Endothelial cell of umbilical vein (primary cell): ENCODE data around the gene RAB11B. TPM values are rescaled to one million over a fixed set of nuclear protein-coding genes. Genes with fewer than 3 reads are reported as not detected.

ENCODE experiments used
- BruUV-seq: library from RNA; stranded (reverse); fragments of 400-500 nt; replicated peaks from 2 replicates; lab custom pipeline; 2021; lab: Mats Ljungman, UMichigan
- CTCF ChIA-PET: fragments of 300-600, 350-600 bp; sonication (Branson Sonifier 250); formaldehyde crosslinking; loops from one replicate; lab custom pipeline; 2021; ENCODE audit warnings: antibody characterized with exemption, inconsistent platforms; lab: Charles Lee
- POLR2A ChIA-PET: fragments of 300-600, 350-600 bp; sonication (Branson Sonifier 250); formaldehyde crosslinking; loops from one replicate; lab custom pipeline; 2021; ENCODE audit warnings: antibody characterized with exemption, inconsistent platforms; lab: Charles Lee
- DNase-seq: peaks from one replicate; pipeline ENCODE4 v3.0.0-alpha.2; 2011; ENCODE audit warnings: low read depth, low spot score
- FAIRE-seq: peaks from 2 replicates; lab custom pipeline; 2011; peaks lifted over from hg19 to GRCh38; lab: Jason Lieb, UNC
- H2AFZ ChIP-seq: 2 replicates; pipeline ENCODE4 v1.6.0; 2012; ENCODE audit warnings: low read depth, low read length, control low read depth, inconsistent platforms
- H3K27ac ChIP-seq: 2 replicates; pipeline ENCODE4 v1.5.1; 2011; ENCODE audit warnings: low read depth, mild to moderate bottlenecking, control low read depth, low read length, moderate library complexity; ENCODE audit not compliant: insufficient read depth
- H3K27me3 ChIP-seq, 2 experiments: 2 replicates each; pipeline versions ENCODE4 v1.6.0 to v1.6.1; 2011; ENCODE audit warnings: low read length in 2 of 2, mixed read lengths in 1 of 2; ENCODE audit not compliant: control insufficient read depth in 2 of 2, insufficient read depth in 2 of 2
- H3K36me3 ChIP-seq, 2 experiments: 2 replicates in 1 of 2; 3 replicates in 1 of 2; pipeline ENCODE4 v1.5.1; 2011; ENCODE audit warnings: low read length in 2 of 2, mild to moderate bottlenecking in 1 of 2, moderate library complexity in 1 of 2; ENCODE audit not compliant: control insufficient read depth in 2 of 2, insufficient read depth in 2 of 2; ENCODE audit errors: extremely low read depth in 1 of 2
- H3K4me1 ChIP-seq: 3 replicates; pipeline ENCODE4 v1.5.1; 2011; ENCODE audit warnings: mild to moderate bottlenecking, low read length; ENCODE audit not compliant: control insufficient read depth, insufficient read depth; ENCODE audit errors: extremely low read depth
- H3K4me2 ChIP-seq: 2 replicates; pipeline ENCODE4 v1.6.1; 2011; ENCODE audit warnings: low read length, control low read depth, mixed read lengths; ENCODE audit not compliant: insufficient read depth
- H3K4me3 ChIP-seq, 3 experiments: fragments of 200-600 bp in 1 of 3; sonication (generic), shearing (Covaris generic) in 1 of 3; replicated peaks in 1 of 3; 2 replicates each; pipeline ENCODE4 v1.5.1; 2011 to 2016; ENCODE audit warnings: control low read depth in 3 of 3, low read length in 3 of 3, mild to moderate bottlenecking in 2 of 3, inconsistent platforms in 1 of 3, low read depth in 1 of 3, moderate library complexity in 1 of 3; ENCODE audit not compliant: insufficient read depth in 1 of 3
- H3K79me2 ChIP-seq: 2 replicates; pipeline ENCODE4 v1.6.0; 2012; ENCODE audit warnings: low read length, inconsistent platforms; ENCODE audit not compliant: control insufficient read depth, insufficient read depth
- H3K9ac ChIP-seq: replicated peaks from 2 replicates; pipeline ENCODE3; 2011; ENCODE audit warnings: low read length, control low read depth; ENCODE audit not compliant: insufficient read depth; ENCODE audit errors: extremely low read depth
- H3K9me1 ChIP-seq: replicated peaks from 3 replicates; pipeline ENCODE4 v1.6.0; 2011; ENCODE audit warnings: mild to moderate bottlenecking, low read length; ENCODE audit not compliant: control insufficient read depth, insufficient read depth; ENCODE audit errors: extremely low read depth
- H3K9me3 ChIP-seq: replicated peaks from 2 replicates; pipeline ENCODE4 v1.5.1; 2012; ENCODE audit warnings: low read length, inconsistent platforms; ENCODE audit not compliant: control insufficient read depth, insufficient read depth
- H4K20me1 ChIP-seq: replicated peaks from 2 replicates; pipeline ENCODE3; 2011; ENCODE audit warnings: mild to moderate bottlenecking, low read length; ENCODE audit not compliant: control insufficient read depth, insufficient read depth; ENCODE audit errors: extremely low read depth
- CTCF ChIP-seq, 2 donors: IDR thresholded peaks; 1 replicate in 1 of 2; 2 replicates in 1 of 2; pipeline ENCODE4 v1.5.1; 2011; ENCODE audit warnings: low read length in 2 of 2, mild to moderate bottlenecking in 2 of 2, moderate library complexity in 2 of 2, control low read depth in 1 of 2, inconsistent platforms in 1 of 2, low read depth in 1 of 2; ENCODE audit not compliant: insufficient read depth in 1 of 2; ENCODE audit errors: extremely low read depth in 1 of 2
- EZH2 ChIP-seq: IDR thresholded peaks from 2 replicates; pipeline ENCODE4 v1.6.1; 2012; ENCODE audit warnings: borderline replicate concordance, low read depth, mild to moderate bottlenecking, moderate library complexity, low read length, inconsistent platforms; ENCODE audit not compliant: severe bottlenecking
- FOS ChIP-seq: IDR thresholded peaks from 2 replicates; pipeline ENCODE4 v1.6.1; 2011; ENCODE audit warnings: mild to moderate bottlenecking, low read length, moderate library complexity, borderline replicate concordance; ENCODE audit not compliant: insufficient read depth
- GATA2 ChIP-seq: IDR thresholded peaks from 2 replicates; pipeline ENCODE4 v1.7.0; 2011; ENCODE audit warnings: low read depth, mild to moderate bottlenecking, moderate library complexity, mixed read lengths, low read length; ENCODE audit not compliant: insufficient read length, insufficient read depth
- JUN ChIP-seq: IDR thresholded peaks from 2 replicates; pipeline ENCODE4 v1.6.1; 2011; ENCODE audit warnings: borderline replicate concordance, low read depth; ENCODE audit not compliant: insufficient read length, insufficient read depth
- MAX ChIP-seq: IDR thresholded peaks from 2 replicates; pipeline ENCODE4 v1.6.1; 2011; ENCODE audit not compliant: insufficient read depth, insufficient read length
- MYC ChIP-seq: IDR thresholded peaks from one replicate; pipeline ENCODE4 v1.6.1; 2011; ENCODE audit warnings: mild to moderate bottlenecking, low read depth, low read length
- POLR2AphosphoS5 ChIP-seq: IDR thresholded peaks from 2 replicates; pipeline ENCODE4 v1.6.1; 2012; ENCODE audit warnings: low read depth, mild to moderate bottlenecking, control low read depth, low read length, moderate library complexity; ENCODE audit not compliant: insufficient read depth
- dilution Hi-C: fragments of 300-500 bp; cut with MboI; formaldehyde crosslinking; loops from one replicate; pipeline ENCODE4 v1.15.0; 2019; ENCODE audit warnings: low sequenced_read_pairs; ENCODE audit not compliant: extremely low pct_ligation_motif_present
- intact Hi-C: fragments of 100-400 bp; cut with micrococcal nuclease; formaldehyde crosslinking; loops from one replicate; pipeline ENCODE4 v1.10.0; 2022
- microRNA-seq: library from miRNA; unstranded; fragments of <30 nt; microRNA quantifications from one replicate; pipeline ENCODE4 v1.2.0, GENCODE V29; 2021; ENCODE audit warnings: borderline number of aligned reads, borderline replicate concordance
- polyA plus RNA-seq, 4 experiments: library from polyadenylated mRNA; depleted of rRNA in 3 of 4; stranded (reverse) in 3 of 4; unstranded in 1 of 4; fragments of >200 nt; gene quantifications; 2 replicates each; pipeline versions ENCODE4 v1.2.1 to v1.2.3, GENCODE V29; 2011 to 2012; ENCODE audit warnings: missing spikeins in 1 of 4
- small RNA-seq: library from RNA; depleted of rRNA; stranded (forward); fragments of <200 nt; gene quantifications from one replicate; pipeline ENCODE3, GENCODE V24; 2012; ENCODE audit warnings: low replicate concordance, low read depth; ENCODE audit not compliant: insufficient read depth, insufficient read length
- total RNA-seq: library from RNA; stranded (reverse); gene quantifications from 2 replicates; pipeline ENCODE4 v1.2.3, GENCODE V29; 2021

RAB11B gene
- total and polyA plus RNA-seq, 2 donors (not counting 3 experiments of a cell fraction or from before 2014, with no cell fraction given), result 74.1 to 99.8 TPM

- Histone ChIP-seq H4K20me1 (peaks cover 38% of the 10 kb centered on the region), H3K9me3 (no peaks in the 10 kb centered on the region), H3K4me1 (peaks cover 36% of the 10 kb centered on the region), H2AFZ (no peak overlapping the region), H3K79me2 (peaks cover 98% of the 10 kb centered on the region), H3K4me3 (no peak overlapping the region), H3K36me3 (peaks cover 18 to 21% of the 10 kb centered on the region in 2 experiments), H3K9ac (no peak overlapping the region), H3K9me1 (no peaks in the 10 kb centered on the region), H3K27me3 (no peaks in the 10 kb centered on the region), H3K4me2 (no peak overlapping the region), H3K27ac (no peak overlapping the region)
- ChIA-PET CTCF (interaction anchor here (3.0 kb wide), 1 partner anchor 41 kb away, joined by 13 read pairs; the partner anchor contains the start of gene MARCHF2), POLR2A (no interaction called here)
- dilution Hi-C loops (no loop called here), intact Hi-C loops (no loop called here)
- no peak for FAIRE-seq
- TF ChIP-seq CTCF (IDR thresholded peaks at IDR 0.05; ENCODE audit: extremely low read depth in 1 of 2, insufficient read depth in 1 of 2, low read depth in 1 of 2, low read length in 2 of 2) (no peak), MAX (no peak), JUN (no peak), EZH2 (no peak), GATA2 (no peak), MYC (no peak), POLR2AphosphoS5 (no peak), FOS (no peak)
- no TSS peak for BruUV-seq
- DNase-seq, result no peak
Measured at GRCh38 chr19:8453616-8454015, 63.5 kb downstream of the RAB11B start.

Small RNA genes lying within 50 kb of the gene (microRNA-seq; reads per million reads assigned to microRNA genes)
- not detected for gene MIR4999

Small RNA genes lying within 50 kb of the gene (small RNA-seq; reads per million reads assigned to genes)
- not detected for gene MIR4999

Other genes with a start within 250 kb of the RAB11B start
- gene FBN3, start 240.8 kb upstream of the RAB11B start, total RNA-seq, result not detected in 2 replicates
- not detected in 2 replicates for gene FBN3, start 240.8 kb upstream of the RAB11B start, polyA plus RNA-seq
- gene CERS4, start 181.0 kb upstream of the RAB11B start, total RNA-seq, result 2.5 and 4.9 TPM in 2 replicates
- gene CERS4, start 181.0 kb upstream of the RAB11B start, polyA plus RNA-seq, result 7.7 and 9.9 TPM in 2 replicates
- gene CD320, start 82.0 kb upstream of the RAB11B start, total RNA-seq, result 84.9 and 86.7 TPM in 2 replicates
- gene CD320, start 82.0 kb upstream of the RAB11B start, polyA plus RNA-seq, result 190 and 255 TPM in 2 replicates
- gene NDUFA7, start 69.0 kb upstream of the RAB11B start, total RNA-seq, result 60.2 and 62.0 TPM in 2 replicates
- gene NDUFA7, start 69.0 kb upstream of the RAB11B start, polyA plus RNA-seq, result 169 and 196 TPM in 2 replicates
- gene RPS28, start 68.9 kb upstream of the RAB11B start, total RNA-seq, result 1,555 and 1,664 TPM in 2 replicates
- gene RPS28, start 68.9 kb upstream of the RAB11B start, polyA plus RNA-seq, result 865 and 990 TPM in 2 replicates
- gene KANK3, start 47.1 kb upstream of the RAB11B start, total RNA-seq, result 26.3 and 30.0 TPM in 2 replicates
- 22.1 and 25.0 TPM in 2 replicates for gene KANK3, start 47.1 kb upstream of the RAB11B start, polyA plus RNA-seq
- gene ANGPTL4, start 26.2 kb upstream of the RAB11B start, total RNA-seq, result 3.9 and 4.6 TPM in 2 replicates
- 14.1 and 18.5 TPM in 2 replicates for gene ANGPTL4, start 26.2 kb upstream of the RAB11B start, polyA plus RNA-seq
- 40.1 and 43.5 TPM in 2 replicates for gene MARCHF2, start 22.9 kb downstream of the RAB11B start, total RNA-seq
- gene MARCHF2, start 22.9 kb downstream of the RAB11B start, polyA plus RNA-seq, result 91.9 and 130 TPM in 2 replicates
- 288 and 301 TPM in 2 replicates for gene HNRNPM, start 54.6 kb downstream of the RAB11B start, total RNA-seq
- gene HNRNPM, start 54.6 kb downstream of the RAB11B start, polyA plus RNA-seq, result 244 and 250 TPM in 2 replicates
- gene PRAM1, start 112.3 kb downstream of the RAB11B start, total RNA-seq, result 0.31 TPM in 1 of 2 replicates, not detected in the other
- 0.14 TPM in 1 of 2 replicates, not detected in the other for gene PRAM1, start 112.3 kb downstream of the RAB11B start, polyA plus RNA-seq
- gene ZNF414, start 123.8 kb downstream of the RAB11B start, total RNA-seq, result 14.5 and 20.6 TPM in 2 replicates
- gene ZNF414, start 123.8 kb downstream of the RAB11B start, polyA plus RNA-seq, result 10.6 and 11.6 TPM in 2 replicates
- 0.07 and 0.22 TPM in 2 replicates for gene MYO1F, start 187.1 kb downstream of the RAB11B start, total RNA-seq
- gene MYO1F, start 187.1 kb downstream of the RAB11B start, polyA plus RNA-seq, result 0.25 and 0.39 TPM in 2 replicates
- 17.4 and 18.9 TPM in 2 replicates for gene ADAMTS10, start 220.4 kb downstream of the RAB11B start, total RNA-seq
- gene ADAMTS10, start 220.4 kb downstream of the RAB11B start, polyA plus RNA-seq, result 15.8 and 19.6 TPM in 2 replicates
- not detected in 2 replicates for gene NFILZ, start 240.3 kb downstream of the RAB11B start, total RNA-seq
- gene NFILZ, start 240.3 kb downstream of the RAB11B start, polyA plus RNA-seq, result not detected in 2 replicates